ENCODE data around the gene TEX51.

Gene TEX51

DNA sequence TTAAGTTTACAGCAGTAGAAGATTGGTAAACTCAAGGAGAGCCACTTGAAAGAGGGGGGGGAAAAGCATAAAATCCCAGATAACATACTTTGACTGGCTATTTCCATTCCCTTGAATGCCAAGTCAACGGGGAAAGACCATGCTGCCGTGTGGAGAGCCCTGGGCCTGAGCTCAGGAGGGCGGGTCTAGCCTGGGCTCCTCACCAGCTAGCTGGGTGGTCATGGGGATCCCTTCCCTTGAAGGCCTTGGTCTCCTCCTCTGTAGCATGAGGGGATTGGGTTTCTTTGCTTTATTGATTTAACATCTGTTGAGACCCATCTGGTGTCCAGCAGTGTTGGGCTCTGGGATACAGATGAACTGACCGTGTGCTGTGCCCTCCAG is 35.0 kb downstream of the TEX51 start:
- no peak overlapping the region for H3K4me3 ChIP-seq (ENCODE audit: low read depth, low read length)
- TF ChIP-seq, protein P1, sequence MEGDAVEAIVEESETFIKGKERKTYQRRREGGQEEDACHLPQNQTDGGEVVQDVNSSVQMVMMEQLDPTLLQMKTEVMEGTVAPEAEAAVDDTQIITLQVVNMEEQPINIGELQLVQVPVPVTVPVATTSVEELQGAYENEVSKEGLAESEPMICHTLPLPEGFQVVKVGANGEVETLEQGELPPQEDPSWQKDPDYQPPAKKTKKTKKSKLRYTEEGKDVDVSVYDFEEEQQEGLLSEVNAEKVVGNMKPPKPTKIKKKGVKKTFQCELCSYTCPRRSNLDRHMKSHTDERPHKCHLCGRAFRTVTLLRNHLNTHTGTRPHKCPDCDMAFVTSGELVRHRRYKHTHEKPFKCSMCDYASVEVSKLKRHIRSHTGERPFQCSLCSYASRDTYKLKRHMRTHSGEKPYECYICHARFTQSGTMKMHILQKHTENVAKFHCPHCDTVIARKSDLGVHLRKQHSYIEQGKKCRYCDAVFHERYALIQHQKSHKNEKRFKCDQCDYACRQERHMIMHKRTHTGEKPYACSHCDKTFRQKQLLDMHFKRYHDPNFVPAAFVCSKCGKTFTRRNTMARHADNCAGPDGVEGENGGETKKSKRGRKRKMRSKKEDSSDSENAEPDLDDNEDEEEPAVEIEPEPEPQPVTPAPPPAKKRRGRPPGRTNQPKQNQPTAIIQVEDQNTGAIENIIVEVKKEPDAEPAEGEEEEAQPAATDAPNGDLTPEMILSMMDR (IDR thresholded peaks at IDR 0.05; ENCODE audit: control insufficient read depth, extremely low read depth, insufficient read depth): no peak
- no peak for DNase-seq (ENCODE audit: low read depth)

DNA sequence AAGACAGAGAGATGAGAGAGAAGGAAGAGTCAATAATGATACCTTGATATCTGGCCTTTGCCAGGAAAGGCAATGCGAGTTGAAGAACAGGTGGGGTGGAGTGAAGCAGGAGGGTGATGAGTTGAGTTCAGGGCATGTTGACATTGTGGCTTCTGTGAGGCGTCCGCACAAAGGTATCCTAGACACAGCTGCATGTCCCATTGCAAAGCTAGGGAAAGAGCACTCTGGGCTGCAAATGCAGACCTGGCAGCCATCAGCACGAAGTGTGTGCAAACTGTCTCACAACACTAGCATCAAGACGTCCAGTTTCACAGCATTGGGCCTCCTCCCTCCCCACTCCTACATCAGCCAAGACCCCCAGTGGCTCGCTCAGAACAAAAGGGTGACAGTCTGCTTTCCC is 36.1 kb downstream of the TEX51 start:
- TF ChIP-seq, protein P1 (IDR thresholded peaks at IDR 0.05; ENCODE audit: control insufficient read depth, extremely low read depth, insufficient read depth): no peak
- no peak overlapping the region for H3K4me3 ChIP-seq (ENCODE audit: low read depth, low read length)
- no peak for DNase-seq (ENCODE audit: low read depth)

GRCh38 chr2:126935774-126936173 is 37.1 kb downstream of the TEX51 start:
- no peak for DNase-seq (ENCODE audit: low read depth)
- no peak overlapping the region for H3K4me3 ChIP-seq (ENCODE audit: low read depth, low read length)
- TF ChIP-seq, protein P1 (IDR thresholded peaks at IDR 0.05; ENCODE audit: control insufficient read depth, extremely low read depth, insufficient read depth): no peak

GRCh38 chr2:126936219-126936723 is 37.6 kb downstream of the TEX51 start:
- TF ChIP-seq, protein P1 (IDR thresholded peaks at IDR 0.05; ENCODE audit: control insufficient read depth, extremely low read depth, insufficient read depth): no peak
- no peak for DNase-seq (ENCODE audit: low read depth)
- H3K4me3 ChIP-seq (ENCODE audit: low read depth, low read length): no peak overlapping the region

DNA sequence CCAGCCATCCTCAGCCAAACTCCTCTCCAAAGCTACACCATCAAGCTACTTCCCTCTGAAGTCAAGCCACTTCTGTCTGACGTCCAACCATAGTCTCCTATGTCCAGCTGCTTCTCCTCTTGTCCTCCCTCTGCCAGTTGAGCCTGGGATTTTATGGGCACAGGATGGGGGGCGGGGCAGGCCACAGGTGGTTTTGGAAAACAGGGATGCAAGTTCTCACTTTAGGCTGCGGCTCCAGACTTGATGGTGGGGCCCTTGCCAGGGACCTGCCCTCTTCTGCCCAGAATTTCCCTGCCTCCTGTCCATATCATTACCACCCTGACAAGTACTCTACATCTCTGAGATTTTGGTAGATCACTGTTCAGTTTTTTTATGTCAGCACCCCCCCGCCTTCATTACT is 41.6 kb downstream of the TEX51 start:
- no peak overlapping the region for H3K4me3 ChIP-seq (ENCODE audit: low read depth, low read length)
- TF ChIP-seq, protein P1 (IDR thresholded peaks at IDR 0.05; ENCODE audit: control insufficient read depth, extremely low read depth, insufficient read depth): no peak
- no peak for DNase-seq (ENCODE audit: low read depth)

GRCh38 chr2:126942427-126943203 is 43.9 kb downstream of the TEX51 start:
- no peak overlapping the region for H3K4me3 ChIP-seq (ENCODE audit: low read depth, low read length)
- DNase-seq (ENCODE audit: low read depth): no peak
- TF ChIP-seq, protein P1 (IDR thresholded peaks at IDR 0.05; ENCODE audit: control insufficient read depth, extremely low read depth, insufficient read depth): no peak

All from LNCaP clone FGC (cell line).